Vagina (tissue), 2 donors: ENCODE data around the gene ADAMTS12.

ENCODE experiments used
- POLR2A ChIP-seq, 2 donors: fragments of 450-650 bp; IDR thresholded peaks; one replicate each; pipeline ENCODE4 v1.6.1; 2017; ENCODE audit warnings: antibody characterized with exemption in 2 of 2, mild to moderate bottlenecking in 2 of 2, moderate library complexity in 2 of 2
- POLR2AphosphoS5 ChIP-seq, 2 donors: sonication (generic); formaldehyde crosslinking; IDR thresholded peaks; one replicate each; pipeline ENCODE4 v1.9.0; 2017; ENCODE audit warnings: antibody characterized with exemption in 2 of 2, mild to moderate bottlenecking in 2 of 2, low read depth in 1 of 2; ENCODE audit not compliant: insufficient read depth in 1 of 2
- TF ChIP-seq, protein P1 (sequence below), 3 experiments: fragments of 450-650 bp in 2 of 3; fragments of 200-600 bp in 1 of 3; sonication (generic) in 1 of 3; IDR thresholded peaks; one replicate each; pipeline ENCODE4 v1.5.1; 2017 to 2019; ENCODE audit warnings: antibody characterized with exemption in 3 of 3, mild to moderate bottlenecking in 2 of 3, moderate library complexity in 2 of 3

- TF ChIP-seq, protein P1, sequence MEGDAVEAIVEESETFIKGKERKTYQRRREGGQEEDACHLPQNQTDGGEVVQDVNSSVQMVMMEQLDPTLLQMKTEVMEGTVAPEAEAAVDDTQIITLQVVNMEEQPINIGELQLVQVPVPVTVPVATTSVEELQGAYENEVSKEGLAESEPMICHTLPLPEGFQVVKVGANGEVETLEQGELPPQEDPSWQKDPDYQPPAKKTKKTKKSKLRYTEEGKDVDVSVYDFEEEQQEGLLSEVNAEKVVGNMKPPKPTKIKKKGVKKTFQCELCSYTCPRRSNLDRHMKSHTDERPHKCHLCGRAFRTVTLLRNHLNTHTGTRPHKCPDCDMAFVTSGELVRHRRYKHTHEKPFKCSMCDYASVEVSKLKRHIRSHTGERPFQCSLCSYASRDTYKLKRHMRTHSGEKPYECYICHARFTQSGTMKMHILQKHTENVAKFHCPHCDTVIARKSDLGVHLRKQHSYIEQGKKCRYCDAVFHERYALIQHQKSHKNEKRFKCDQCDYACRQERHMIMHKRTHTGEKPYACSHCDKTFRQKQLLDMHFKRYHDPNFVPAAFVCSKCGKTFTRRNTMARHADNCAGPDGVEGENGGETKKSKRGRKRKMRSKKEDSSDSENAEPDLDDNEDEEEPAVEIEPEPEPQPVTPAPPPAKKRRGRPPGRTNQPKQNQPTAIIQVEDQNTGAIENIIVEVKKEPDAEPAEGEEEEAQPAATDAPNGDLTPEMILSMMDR (IDR thresholded peaks at IDR 0.05), result no peak
- no peak for TF ChIP-seq POLR2A (IDR thresholded peaks at IDR 0.05)
- TF ChIP-seq POLR2AphosphoS5 (IDR thresholded peaks at IDR 0.05; ENCODE audit: insufficient read depth in 1 of 2, low read depth in 1 of 2), result no peak
Measured at GRCh38 chr5:33558489-33558888, 333.3 kb downstream of the ADAMTS12 start.
